PC-9 (cell line): ENCODE data around the gene CCL16.

ENCODE experiments used
- CTCF ChIP-seq: fragments of 200-600 bp; sonication (generic); conservative IDR thresholded peaks from 2 replicates; pipeline ENCODE4 v1.6.1; 2017; ENCODE audit warnings: mixed run types, antibody characterized with exemption, mild to moderate bottlenecking, moderate library complexity
- EZH2 ChIP-seq: fragments of 200-600 bp; sonication (generic); IDR thresholded peaks from 2 replicates; pipeline ENCODE4 v1.8.0; 2017; ENCODE audit warnings: antibody characterized with exemption, low read depth

GRCh38 chr17:36030956-36031355 is 49.7 kb upstream of the CCL16 start:
- TF ChIP-seq CTCF (no peak), EZH2 (no peak)
